PC-9 (cell line): ENCODE data around the gene TM9SF1. TPM values are rescaled to one million over a fixed set of nuclear protein-coding genes. Genes with fewer than 3 reads are reported as not detected.
"Not testable (repeated sequence)": the region's sequence is repeated elsewhere in the genome, so short reads cannot be mapped to it uniquely, and the experiment has no call there.

ENCODE experiments used
- BruUV-seq: library from RNA; stranded (reverse); fragments of 400-500 nt; replicated peaks from 2 replicates; lab custom pipeline; 2021; lab: Mats Ljungman, UMichigan
- CTCF ChIA-PET: fragments of 300-600 bp; sonication (Branson Sonifier 250); formaldehyde crosslinking; loops from one replicate; lab custom pipeline; 2022; ENCODE audit warnings: antibody characterized with exemption; lab: Charles Lee
- POLR2A ChIA-PET: fragments of 300-600 bp; sonication (Branson Sonifier 250); formaldehyde crosslinking; loops from one replicate; lab custom pipeline; 2022; ENCODE audit warnings: antibody characterized with exemption; ENCODE audit not compliant: unreplicated experiment; lab: Charles Lee
- DNase-seq, 2 experiments: peaks; one replicate each; pipeline versions ENCODE4 v3.0.0 to v3.0.0-alpha.2; 2015 to 2022; ENCODE audit warnings: mixed read lengths in 1 of 2
- H2AFZ ChIP-seq: fragments of 200-600 bp; sonication (generic); 2 replicates; pipeline ENCODE4 v1.8.1; 2017; ENCODE audit warnings: antibody characterized with exemption
- H3F3A ChIP-seq: fragments of 200-600 bp; sonication (generic); 2 replicates; pipeline ENCODE4 v1.8.1; 2017; ENCODE audit warnings: antibody characterized with exemption, mild to moderate bottlenecking, low read depth; ENCODE audit not compliant: insufficient read depth
- H3K27ac ChIP-seq: fragments of 200-600 bp; sonication (generic); 2 replicates; pipeline ENCODE4 v1.6.1; 2016; ENCODE audit warnings: mixed run types
- H3K27me3 ChIP-seq: fragments of 200-600 bp; sonication (generic); 2 replicates; pipeline ENCODE4 v1.6.1; 2016; ENCODE audit warnings: low read depth, mixed run types; ENCODE audit not compliant: insufficient read depth
- H3K36me3 ChIP-seq: fragments of 200-600 bp; sonication (generic); 2 replicates; pipeline ENCODE4 v1.6.1; 2016; ENCODE audit warnings: low read depth, mixed run types
- H3K4me1 ChIP-seq: fragments of 200-600 bp; sonication (generic); replicated peaks from 2 replicates; pipeline ENCODE4 v1.6.1; 2016; ENCODE audit warnings: mixed run types; ENCODE audit not compliant: insufficient read depth
- H3K4me2 ChIP-seq: fragments of 200-600 bp; sonication (generic); 2 replicates; pipeline ENCODE4 v1.6.1; 2017; ENCODE audit warnings: mixed run types
- H3K4me3 ChIP-seq: fragments of 200-600 bp; sonication (generic); 2 replicates; pipeline ENCODE4 v1.6.1; 2016; ENCODE audit warnings: mixed run types
- H3K79me2 ChIP-seq: fragments of 200-600 bp; sonication (generic); 2 replicates; pipeline ENCODE4 v1.6.1; 2017; ENCODE audit warnings: low read depth, mixed run types
- H3K9me2 ChIP-seq: fragments of 200-600 bp; sonication (generic); 2 replicates; pipeline ENCODE4 v1.8.1; 2017; ENCODE audit warnings: mild to moderate bottlenecking; ENCODE audit not compliant: insufficient read depth
- H3K9me3 ChIP-seq: fragments of 200-600 bp; sonication (generic); 2 replicates; pipeline ENCODE4 v1.8.1; 2016; ENCODE audit warnings: low read depth; ENCODE audit not compliant: insufficient read depth
- H4K20me1 ChIP-seq: fragments of 200-600 bp; sonication (generic); 2 replicates; pipeline ENCODE4 v1.8.1; 2017; ENCODE audit not compliant: insufficient read depth
- EZH2 ChIP-seq: fragments of 200-600 bp; sonication (generic); IDR thresholded peaks from 2 replicates; pipeline ENCODE4 v1.8.0; 2017; ENCODE audit warnings: antibody characterized with exemption, low read depth
- intact Hi-C: fragments of 100-400 bp; cut with micrococcal nuclease; formaldehyde crosslinking; loops from one replicate; pipeline ENCODE4 v1.10.0; 2022; ENCODE audit not compliant: unreplicated experiment
- total RNA-seq: library from RNA; stranded (reverse); gene quantifications from 2 replicates; pipeline ENCODE4 v1.2.3, GENCODE V29; 2021
- TF ChIP-seq, protein P1 (sequence below): fragments of 200-600 bp; sonication (generic); conservative IDR thresholded peaks from 2 replicates; pipeline ENCODE4 v1.6.1; 2017; ENCODE audit warnings: mixed run types, antibody characterized with exemption, mild to moderate bottlenecking, moderate library complexity

TM9SF1 gene
- total RNA-seq, 1 experiment from 2014 or later = 37.3 TPM

DNA sequence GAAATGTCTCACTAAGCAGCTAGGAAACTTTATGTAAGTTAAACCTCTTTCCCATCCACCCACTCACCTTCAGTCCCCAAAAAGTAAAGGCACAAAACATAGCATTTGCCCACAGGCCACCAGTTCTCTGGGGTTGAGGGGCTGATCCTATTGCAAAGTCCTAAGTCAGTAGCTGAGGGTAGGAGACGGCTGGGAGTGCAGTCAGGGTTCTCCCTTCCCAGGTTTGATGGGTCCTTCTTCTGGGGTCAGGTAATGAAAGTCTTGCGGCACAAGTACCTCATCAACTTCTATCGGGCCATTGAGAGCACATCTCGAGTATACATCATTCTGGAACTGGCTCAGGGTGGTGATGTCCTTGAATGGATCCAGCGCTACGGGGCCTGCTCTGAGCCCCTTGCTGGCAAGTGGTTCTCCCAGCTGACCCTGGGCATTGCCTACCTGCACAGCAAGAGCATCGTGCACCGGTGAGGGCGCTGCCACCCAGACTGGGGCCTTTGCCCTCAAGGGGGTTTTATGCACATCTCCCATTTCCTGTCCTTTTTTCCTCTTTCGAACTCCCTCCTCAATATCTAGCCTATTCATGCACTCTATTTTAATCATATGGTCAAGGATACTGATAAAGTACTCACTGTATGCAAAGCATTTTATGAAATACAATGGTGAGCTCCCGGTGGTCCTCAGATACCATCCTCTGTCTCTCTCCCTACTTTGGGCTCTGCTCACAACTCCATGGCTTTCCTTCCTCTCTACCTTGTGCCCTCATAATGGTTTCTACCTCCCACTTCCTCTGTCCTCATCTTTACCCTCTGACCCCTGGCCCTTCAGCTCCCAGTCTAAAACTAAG lies 11.2 kb upstream of the TM9SF1 start:
- CTCF ChIA-PET = no interaction called here
- no peak for DNase-seq
- H3K9me3 ChIP-seq = no peaks in the 10 kb centered on the region; the same call in 1 of the 2 replicates
- H3K4me2 ChIP-seq = no peak overlapping the region
- no peak overlapping the region for H3K27ac ChIP-seq
- intact Hi-C loops = no loop called here
- no peaks in the 10 kb centered on the region for H4K20me1 ChIP-seq
- no peak overlapping the region for H2AFZ ChIP-seq
- BruUV-seq = no TSS peak
- no peaks in the 10 kb centered on the region for H3F3A ChIP-seq
- H3K27me3 ChIP-seq = no peaks in the 10 kb centered on the region
- no peaks in the 10 kb centered on the region for H3K4me1 ChIP-seq
- no peaks in the 10 kb centered on the region for H3K9me2 ChIP-seq
- POLR2A ChIA-PET = interaction anchor here (0.6 kb wide), 1 partner anchor 98 kb away, joined by 3 read pairs; no protein-coding TSS in a partner anchor
- no peak overlapping the region for H3K4me3 ChIP-seq
- TF ChIP-seq, protein P1, sequence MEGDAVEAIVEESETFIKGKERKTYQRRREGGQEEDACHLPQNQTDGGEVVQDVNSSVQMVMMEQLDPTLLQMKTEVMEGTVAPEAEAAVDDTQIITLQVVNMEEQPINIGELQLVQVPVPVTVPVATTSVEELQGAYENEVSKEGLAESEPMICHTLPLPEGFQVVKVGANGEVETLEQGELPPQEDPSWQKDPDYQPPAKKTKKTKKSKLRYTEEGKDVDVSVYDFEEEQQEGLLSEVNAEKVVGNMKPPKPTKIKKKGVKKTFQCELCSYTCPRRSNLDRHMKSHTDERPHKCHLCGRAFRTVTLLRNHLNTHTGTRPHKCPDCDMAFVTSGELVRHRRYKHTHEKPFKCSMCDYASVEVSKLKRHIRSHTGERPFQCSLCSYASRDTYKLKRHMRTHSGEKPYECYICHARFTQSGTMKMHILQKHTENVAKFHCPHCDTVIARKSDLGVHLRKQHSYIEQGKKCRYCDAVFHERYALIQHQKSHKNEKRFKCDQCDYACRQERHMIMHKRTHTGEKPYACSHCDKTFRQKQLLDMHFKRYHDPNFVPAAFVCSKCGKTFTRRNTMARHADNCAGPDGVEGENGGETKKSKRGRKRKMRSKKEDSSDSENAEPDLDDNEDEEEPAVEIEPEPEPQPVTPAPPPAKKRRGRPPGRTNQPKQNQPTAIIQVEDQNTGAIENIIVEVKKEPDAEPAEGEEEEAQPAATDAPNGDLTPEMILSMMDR = no peak
- TF ChIP-seq EZH2 = no peak
- H3K36me3 ChIP-seq = no peaks in the 10 kb centered on the region
- peaks cover 3% of the 10 kb centered on the region for H3K79me2 ChIP-seq

DNA sequence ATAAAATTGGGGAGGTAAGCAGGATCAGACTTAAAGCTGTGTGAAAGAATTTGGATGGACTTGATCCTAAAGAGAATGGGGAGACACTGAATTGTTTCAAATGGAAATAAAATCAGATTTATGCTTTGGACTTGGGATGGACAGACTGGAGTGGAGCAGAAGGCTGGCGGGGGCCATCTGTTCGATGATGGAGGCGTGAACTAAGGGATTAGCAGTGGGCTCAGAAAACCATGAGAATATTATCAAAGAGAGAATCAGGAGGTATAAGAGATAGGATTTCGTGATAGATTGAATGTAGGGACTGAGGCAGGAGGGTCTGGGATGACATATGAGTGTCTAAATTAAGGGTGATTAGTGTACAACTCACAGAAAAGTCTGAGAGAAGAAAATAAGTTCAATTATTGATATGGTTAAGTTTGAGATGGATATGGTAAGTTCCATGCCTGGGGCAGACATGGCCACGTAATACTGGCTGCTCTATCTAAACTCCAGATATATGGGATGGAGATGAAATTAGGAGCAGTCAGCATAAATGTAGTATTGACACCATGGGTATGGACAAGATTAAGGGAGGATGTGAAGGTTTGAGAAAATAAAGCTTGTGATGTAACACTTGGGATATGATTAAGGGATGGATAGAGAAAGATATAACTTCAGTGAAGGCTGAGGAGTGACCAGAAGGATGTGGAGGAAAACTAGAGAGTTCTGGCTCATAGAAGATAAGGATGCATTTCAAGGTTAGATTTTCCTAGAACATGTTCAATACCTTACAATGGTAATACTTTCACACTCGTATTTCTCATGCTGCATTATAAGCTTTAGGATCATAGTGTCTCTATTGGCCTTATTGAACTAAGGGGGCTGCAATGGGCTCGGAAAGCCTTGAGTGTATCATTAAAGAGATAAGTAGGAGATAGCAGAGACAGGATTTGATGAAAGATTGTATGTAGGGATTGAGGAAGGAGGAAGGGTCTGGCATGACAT lies 9.2 kb upstream of the TM9SF1 start:
- CTCF ChIA-PET = no interaction called here
- H3K36me3 ChIP-seq = no peaks in the 10 kb centered on the region
- no peaks in the 10 kb centered on the region; the same call in 1 of the 2 replicates for H3K9me3 ChIP-seq
- no peaks in the 10 kb centered on the region for H3K27me3 ChIP-seq
- BruUV-seq = no TSS peak
- no peaks in the 10 kb centered on the region for H3K79me2 ChIP-seq
- no peaks in the 10 kb centered on the region for H4K20me1 ChIP-seq
- no peak overlapping the region for H2AFZ ChIP-seq
- no peak overlapping the region for H3K4me2 ChIP-seq
- DNase-seq = no peak
- H3K27ac ChIP-seq = no peak overlapping the region
- intact Hi-C loops = no loop called here
- H3K4me1 ChIP-seq = no peaks in the 10 kb centered on the region
- H3K9me2 ChIP-seq = no peaks in the 10 kb centered on the region
- no peak overlapping the region for H3K4me3 ChIP-seq
- no peaks in the 10 kb centered on the region for H3F3A ChIP-seq
- POLR2A ChIA-PET = no interaction called here
- TF ChIP-seq, protein P1 = no peak
- no peak for TF ChIP-seq EZH2

DNA sequence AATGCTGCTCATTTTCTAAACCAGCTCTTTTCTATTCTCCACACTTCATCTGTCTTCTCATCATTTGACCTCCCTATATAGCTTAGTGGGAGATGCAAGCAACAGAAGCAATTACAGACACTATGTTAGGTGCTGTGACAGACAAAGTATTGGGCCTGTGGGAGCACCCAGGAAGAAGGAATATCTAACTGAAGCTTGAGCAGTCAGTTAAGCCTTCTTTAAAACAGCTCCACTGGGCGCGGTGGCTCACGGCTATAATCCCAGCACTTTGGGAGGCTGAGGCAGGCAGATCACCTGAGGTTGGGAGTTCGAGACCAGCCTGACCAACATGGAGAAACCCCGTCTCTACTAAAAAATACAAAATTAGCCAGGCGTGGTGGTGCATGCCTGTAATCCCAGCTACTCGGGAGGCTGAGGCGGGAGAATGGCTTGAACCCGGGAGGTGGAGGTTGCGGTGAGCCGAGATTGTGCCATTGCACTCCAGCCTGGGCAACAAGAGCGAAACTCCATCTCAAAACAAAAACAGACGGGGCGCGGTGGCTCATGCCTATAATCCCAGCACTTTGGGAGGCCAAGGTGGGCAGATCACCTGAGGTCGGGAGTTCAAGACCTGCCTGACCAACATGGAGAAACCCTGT lies 8.1 kb upstream of the TM9SF1 start:
- BruUV-seq, H3K36me3 ChIP-seq, H4K20me1 ChIP-seq, H3K27me3 ChIP-seq, H3K9me2 ChIP-seq, H3K4me1 ChIP-seq, H3K27ac ChIP-seq, H2AFZ ChIP-seq, H3K4me3 ChIP-seq, H3K79me2 ChIP-seq, H3K4me2 ChIP-seq, H3K9me3 ChIP-seq, intact Hi-C loops, DNase-seq, POLR2A ChIA-PET, H3F3A ChIP-seq: not testable (repeated sequence)
- CTCF ChIA-PET = interaction anchor here (0.7 kb wide), 1 partner anchor 42 kb away, joined by 3 read pairs; the partner anchor contains the start of gene IRF9

DNA sequence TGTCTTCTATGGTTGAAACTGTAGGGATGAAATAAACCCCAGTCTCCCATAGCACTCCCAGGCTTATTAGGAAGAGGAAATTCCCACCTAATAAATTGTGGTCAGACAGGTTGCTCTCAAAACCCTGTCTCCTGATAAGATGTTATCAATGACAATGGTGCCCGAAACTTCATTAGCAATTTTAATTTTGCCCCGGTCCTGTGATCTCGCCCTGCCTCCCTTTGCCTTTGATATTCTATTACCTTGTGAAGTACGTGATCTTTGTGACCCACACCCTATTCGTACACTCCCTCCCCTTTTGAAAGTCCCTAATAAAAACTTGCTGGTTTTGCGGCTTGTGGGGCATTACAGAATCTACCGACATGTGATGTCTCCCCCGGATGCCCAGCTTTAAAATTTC lies 7.3 kb upstream of the TM9SF1 start:
- H3K9me2 ChIP-seq, H3K4me1 ChIP-seq, BruUV-seq, H3K4me2 ChIP-seq, CTCF ChIA-PET, POLR2A ChIA-PET, intact Hi-C loops, H3K27me3 ChIP-seq, H4K20me1 ChIP-seq, H3F3A ChIP-seq, H3K27ac ChIP-seq, DNase-seq, H2AFZ ChIP-seq, H3K79me2 ChIP-seq, H3K36me3 ChIP-seq, H3K4me3 ChIP-seq, H3K9me3 ChIP-seq: not testable (repeated sequence)
